H9 (cell line): ENCODE measurements around the gene JCHAIN. TPM values are rescaled to one million over a fixed set of nuclear protein-coding genes. Genes with fewer than 3 reads are reported as not detected.

Experiments used
- DNase-seq: peaks from one replicate; pipeline ENCODE4 v3.0.0-alpha.2; 2017
- H2AFZ ChIP-seq: one replicate; pipeline ENCODE4 v1.6.1; 2013; ENCODE audit warnings: mild to moderate bottlenecking, low read length, control low read depth, moderate library complexity
- H2AK5ac ChIP-seq: 2 replicates; pipeline ENCODE4 v1.6.1; 2013; ENCODE audit warnings: low read length, control low read depth, mixed read lengths; ENCODE audit not compliant: insufficient read length
- H2BK120ac ChIP-seq: one replicate; pipeline ENCODE4 v1.6.1; 2013; ENCODE audit warnings: low read depth, mild to moderate bottlenecking, low read length, control low read depth, inconsistent platforms; ENCODE audit not compliant: poor library complexity, severe bottlenecking
- H2BK12ac ChIP-seq: 2 replicates; pipeline ENCODE4 v1.6.1; 2013; ENCODE audit warnings: low read length, control low read depth, mixed read lengths, low read depth; ENCODE audit not compliant: insufficient read length
- H2BK15ac ChIP-seq: 2 replicates; pipeline ENCODE4 v1.6.1; 2013; ENCODE audit warnings: low read depth, low read length, control low read depth
- H2BK20ac ChIP-seq: one replicate; pipeline ENCODE4 v1.6.1; 2013; ENCODE audit warnings: low read depth, mild to moderate bottlenecking, low read length, control low read depth, inconsistent platforms; ENCODE audit not compliant: poor library complexity, severe bottlenecking
- H2BK5ac ChIP-seq: 2 replicates; pipeline ENCODE4 v1.6.1; 2013; ENCODE audit warnings: low read length, control low read depth, mixed read lengths; ENCODE audit not compliant: insufficient read length
- H3K14ac ChIP-seq: 2 replicates; pipeline ENCODE4 v1.6.1; 2013; ENCODE audit warnings: low read length, control low read depth; ENCODE audit not compliant: insufficient read depth
- H3K18ac ChIP-seq: 2 replicates; pipeline ENCODE4 v1.6.1; 2013; ENCODE audit warnings: low read depth, mild to moderate bottlenecking, mixed read lengths, low read length, control low read depth; ENCODE audit not compliant: insufficient read length
- H3K23ac ChIP-seq: 2 replicates; pipeline ENCODE4 v1.6.1; 2013; ENCODE audit warnings: low read length, control low read depth, mixed read lengths, low read depth; ENCODE audit not compliant: insufficient read length
- H3K23me2 ChIP-seq: 2 replicates; pipeline ENCODE4 v1.6.1; 2013; ENCODE audit warnings: low read depth, mild to moderate bottlenecking, mixed read lengths, low read length, control low read depth; ENCODE audit not compliant: insufficient read length, poor library complexity, severe bottlenecking
- H3K27ac ChIP-seq: 2 replicates; pipeline ENCODE4 v1.5.1; 2013; ENCODE audit warnings: low read length, control low read depth, mixed read lengths, low read depth; ENCODE audit not compliant: insufficient read length
- H3K27me3 ChIP-seq: 2 replicates; pipeline ENCODE4 v1.6.1; 2013; ENCODE audit warnings: low read length, control low read depth, inconsistent platforms; ENCODE audit not compliant: insufficient read depth
- H3K4ac ChIP-seq: 2 replicates; pipeline ENCODE4 v1.6.1; 2013; ENCODE audit warnings: low read depth, mild to moderate bottlenecking, control low read depth, inconsistent platforms, low read length, moderate library complexity
- H3K4me1 ChIP-seq: 2 replicates; pipeline ENCODE4 v1.6.1; 2013; ENCODE audit warnings: low read length, control low read depth, inconsistent platforms; ENCODE audit not compliant: insufficient read depth
- H3K4me2 ChIP-seq: 2 replicates; pipeline ENCODE4 v1.6.1; 2013; ENCODE audit warnings: low read length, control low read depth, mixed read lengths; ENCODE audit not compliant: insufficient read length, insufficient read depth
- H3K56ac ChIP-seq: 2 replicates; pipeline ENCODE4 v1.6.1; 2013; ENCODE audit warnings: low read depth, mild to moderate bottlenecking, mixed read lengths, low read length, control low read depth; ENCODE audit not compliant: insufficient read length
- H3K79me1 ChIP-seq: 2 replicates; pipeline ENCODE4 v1.6.1; 2013; ENCODE audit warnings: low read depth, mild to moderate bottlenecking, moderate library complexity, low read length, control low read depth, inconsistent platforms; ENCODE audit not compliant: insufficient read depth, poor library complexity, severe bottlenecking
- H3K79me2 ChIP-seq: 2 replicates; pipeline ENCODE4 v1.6.1; 2013; ENCODE audit warnings: low read length, control low read depth, inconsistent platforms; ENCODE audit not compliant: insufficient read depth
- H3K9ac ChIP-seq: 2 replicates; pipeline ENCODE4 v1.6.1; 2013; ENCODE audit warnings: low read length, control low read depth, mixed read lengths; ENCODE audit not compliant: insufficient read length; ENCODE audit errors: extremely low read depth
- H3K9me3 ChIP-seq: one replicate; pipeline ENCODE4 v1.6.1; 2013; ENCODE audit warnings: low read depth, low read length, inconsistent platforms; ENCODE audit not compliant: control insufficient read depth
- H3T11ph ChIP-seq: one replicate; pipeline ENCODE4 v1.6.1; 2013; ENCODE audit warnings: mild to moderate bottlenecking, low read length, control low read depth, inconsistent platforms
- H4K20me1 ChIP-seq: one replicate; pipeline ENCODE4 v1.6.1; 2013; ENCODE audit not compliant: control insufficient read depth, insufficient read length, insufficient read depth
- H4K5ac ChIP-seq: 2 replicates; pipeline ENCODE4 v1.6.1; 2013; ENCODE audit warnings: low read depth, mild to moderate bottlenecking, mixed read lengths, low read length, control low read depth; ENCODE audit not compliant: insufficient read length
- H4K8ac ChIP-seq: replicated peaks from 2 replicates; pipeline ENCODE4 v1.6.1; 2013; ENCODE audit warnings: low read length, control low read depth, mixed read lengths, low read depth; ENCODE audit not compliant: insufficient read length
- H4K91ac ChIP-seq: 2 replicates; pipeline ENCODE4 v1.6.1; 2013; ENCODE audit warnings: low read depth, mild to moderate bottlenecking, moderate library complexity, mixed read lengths, low read length, control low read depth; ENCODE audit not compliant: insufficient read length
- H3K27ac Mint-ChIP-seq, 3 experiments: 2 replicates in 2 of 3; 3 replicates in 1 of 3; pipeline ENCODE4 v1.8.0; 2020 to 2021; ENCODE audit warnings: mixed read lengths in 3 of 3, mild to moderate bottlenecking in 1 of 3, moderate library complexity in 1 of 3
- H3K27me3 Mint-ChIP-seq: 2 replicates; pipeline ENCODE4 v1.8.0; 2021; ENCODE audit warnings: low read depth, mild to moderate bottlenecking, moderate library complexity, mixed read lengths
- H3K36me3 Mint-ChIP-seq, 3 experiments: 2 replicates in 2 of 3; 3 replicates in 1 of 3; pipeline ENCODE4 v1.8.0; 2020 to 2021; ENCODE audit warnings: low read depth in 3 of 3, mixed read lengths in 3 of 3; ENCODE audit not compliant: insufficient read depth in 1 of 3
- H3K4me1 Mint-ChIP-seq, 2 experiments: 2 replicates each; pipeline ENCODE4 v1.8.0; 2020; ENCODE audit warnings: mixed read lengths in 2 of 2
- H3K4me3 Mint-ChIP-seq, 2 experiments: 2 replicates in 1 of 2; 3 replicates in 1 of 2; pipeline ENCODE4 v1.8.0; 2020 to 2021; ENCODE audit warnings: mild to moderate bottlenecking in 2 of 2, mixed read lengths in 2 of 2, moderate library complexity in 1 of 2
- H3K9me3 Mint-ChIP-seq, 2 experiments: 2 replicates in 1 of 2; 3 replicates in 1 of 2; pipeline ENCODE4 v1.8.0; 2020; ENCODE audit warnings: mild to moderate bottlenecking in 2 of 2, mixed read lengths in 2 of 2, moderate library complexity in 1 of 2
- WGBS: extraction: QIAGEN DNeasy Blood & Tissue Kit; methylation state at CpG from one replicate; pipeline ENCODE4 v1.1.7; 2013; ENCODE audit warnings: missing lambda C conversion rate, low lambda C conversion rate, mixed read lengths; ENCODE audit not compliant: insufficient read length; ENCODE audit errors: extremely low coverage; 5-methylcytosine and 5-hydroxymethylcytosine counted together
- total RNA-seq: library from RNA; stranded (reverse); gene quantifications from 2 replicates; pipeline ENCODE4 v1.2.1, GENCODE V29; 2021
- TF ChIP-seq, protein P1 (sequence below): fragments of 200-600 bp; sonication (generic); conservative IDR thresholded peaks from 3 replicates; pipeline ENCODE4 v1.8.0; 2021; ENCODE audit warnings: antibody characterized with exemption, mild to moderate bottlenecking

The JCHAIN gene
- total RNA-seq, 1 experiment from 2014 or later: not detected

DNA sequence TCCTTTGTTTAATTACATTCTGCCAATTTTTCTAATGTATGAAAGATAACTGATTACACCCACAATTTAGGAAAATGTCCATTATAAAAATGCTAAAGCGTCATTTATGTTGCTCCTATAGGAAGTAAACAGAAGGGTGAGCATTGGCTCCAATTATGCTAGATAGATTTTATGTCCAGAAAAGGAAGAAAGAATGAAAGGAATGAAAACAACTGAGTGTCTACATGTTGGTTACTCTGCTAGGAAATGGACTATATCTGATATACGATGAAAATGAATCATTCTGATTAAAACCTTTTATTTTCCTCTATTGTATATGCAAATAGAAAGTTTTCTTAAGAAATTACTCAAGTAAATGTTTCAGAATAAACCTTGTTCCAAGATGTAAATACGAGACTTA is 36.1 kb downstream of the JCHAIN start:
- no peaks in the 10 kb centered on the region for H3K9me3 Mint-ChIP-seq
- Histone ChIP-seq H3K9ac (no peak overlapping the region), H2AFZ (no peak overlapping the region), H3K79me2 (no peaks in the 10 kb centered on the region), H2BK120ac (no peak overlapping the region), H4K91ac (no peak overlapping the region), H3K4me2 (no peak overlapping the region), H3K27me3 (no peaks in the 10 kb centered on the region), H3T11ph (no peak overlapping the region), H4K8ac (no peak overlapping the region), H3K56ac (no peak overlapping the region), H2BK20ac (no peak overlapping the region), H3K14ac (no peak overlapping the region), H4K5ac (no peak overlapping the region), H4K20me1 (no peaks in the 10 kb centered on the region), H3K18ac (no peak overlapping the region), H3K4ac (no peak overlapping the region), H2BK12ac (no peak overlapping the region), H2BK5ac (no peak overlapping the region), H2BK15ac (no peak overlapping the region), H3K9me3 (no peaks in the 10 kb centered on the region), H3K79me1 (no peaks in the 10 kb centered on the region), H3K27ac (no peak overlapping the region), H3K4me1 (no peaks in the 10 kb centered on the region), H2AK5ac (no peak overlapping the region), H3K23me2 (no peaks in the 10 kb centered on the region), H3K23ac (no peak overlapping the region)
- no peak for DNase-seq
- H3K4me3 Mint-ChIP-seq: no peak overlapping the region
- H3K36me3 Mint-ChIP-seq: no peaks in the 10 kb centered on the region
- WGBS: no CpG with 5 or more reads among the region's 3 CpGs
- TF ChIP-seq, protein P1, sequence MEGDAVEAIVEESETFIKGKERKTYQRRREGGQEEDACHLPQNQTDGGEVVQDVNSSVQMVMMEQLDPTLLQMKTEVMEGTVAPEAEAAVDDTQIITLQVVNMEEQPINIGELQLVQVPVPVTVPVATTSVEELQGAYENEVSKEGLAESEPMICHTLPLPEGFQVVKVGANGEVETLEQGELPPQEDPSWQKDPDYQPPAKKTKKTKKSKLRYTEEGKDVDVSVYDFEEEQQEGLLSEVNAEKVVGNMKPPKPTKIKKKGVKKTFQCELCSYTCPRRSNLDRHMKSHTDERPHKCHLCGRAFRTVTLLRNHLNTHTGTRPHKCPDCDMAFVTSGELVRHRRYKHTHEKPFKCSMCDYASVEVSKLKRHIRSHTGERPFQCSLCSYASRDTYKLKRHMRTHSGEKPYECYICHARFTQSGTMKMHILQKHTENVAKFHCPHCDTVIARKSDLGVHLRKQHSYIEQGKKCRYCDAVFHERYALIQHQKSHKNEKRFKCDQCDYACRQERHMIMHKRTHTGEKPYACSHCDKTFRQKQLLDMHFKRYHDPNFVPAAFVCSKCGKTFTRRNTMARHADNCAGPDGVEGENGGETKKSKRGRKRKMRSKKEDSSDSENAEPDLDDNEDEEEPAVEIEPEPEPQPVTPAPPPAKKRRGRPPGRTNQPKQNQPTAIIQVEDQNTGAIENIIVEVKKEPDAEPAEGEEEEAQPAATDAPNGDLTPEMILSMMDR: no peak
- no peak overlapping the region for H3K27ac Mint-ChIP-seq
- no peaks in the 10 kb centered on the region for H3K4me1 Mint-ChIP-seq
- no peaks in the 10 kb centered on the region; the same call in 1 of the 2 replicates for H3K27me3 Mint-ChIP-seq
